Inferior parietal cortex (tissue), 1 donor: ENCODE data around the gene ZNF148.

Source experiments
- DNase-seq: peaks from one replicate; pipeline ENCODE4 v3.0.0-alpha.2; 2016; ENCODE audit errors: extremely low spot score

ZNF148 gene

GRCh38 chr3:125229707-125230106, 145.4 kb downstream of the ZNF148 start:
- DNase-seq: no peak

- DNase-seq: no peak
Observed at GRCh38 chr3:125229168-125229567, 146.0 kb downstream of the ZNF148 start.

GRCh38 chr3:125221831-125222230, 153.3 kb downstream of the ZNF148 start:
- no peak for DNase-seq

GRCh38 chr3:125220727-125221429, 154.2 kb downstream of the ZNF148 start:
- no peak for DNase-seq

- no peak for DNase-seq
Observed at GRCh38 chr3:125220183-125220582, 154.9 kb downstream of the ZNF148 start.

- no peak for DNase-seq
Observed at GRCh38 chr3:125219261-125219701, 155.8 kb downstream of the ZNF148 start.

- DNase-seq: no peak
Observed at GRCh38 chr3:125214738-125215137, 160.4 kb downstream of the ZNF148 start.

GRCh38 chr3:125213946-125214542, 161.1 kb downstream of the ZNF148 start:
- DNase-seq: no peak

- DNase-seq: no peak
Observed at GRCh38 chr3:125213364-125213755, 161.8 kb downstream of the ZNF148 start.

- no peak for DNase-seq
Observed at GRCh38 chr3:125212509-125213363, 162.4 kb downstream of the ZNF148 start, which contains the start of gene SLC12A8. Gene SLC12A8 (minus strand): TSS chr3:125212748. CDS start chr3:125211349, 1,399 bp downstream.

GRCh38 chr3:125212091-125212508, 163.0 kb downstream of the ZNF148 start:
- no peak for DNase-seq

GRCh38 chr3:125211523-125212090, 163.5 kb downstream of the ZNF148 start:
- DNase-seq: no peak

GRCh38 chr3:125207949-125208568, 167.1 kb downstream of the ZNF148 start:
- no peak for DNase-seq

GRCh38 chr3:125207507-125207906, 167.6 kb downstream of the ZNF148 start:
- no peak for DNase-seq

- DNase-seq: no peak
Observed at GRCh38 chr3:125206934-125207333, 168.2 kb downstream of the ZNF148 start.

GRCh38 chr3:125203731-125204130, 171.4 kb downstream of the ZNF148 start:
- no peak for DNase-seq

GRCh38 chr3:125202197-125202596, 172.9 kb downstream of the ZNF148 start:
- DNase-seq: no peak

- DNase-seq: no peak
Observed at GRCh38 chr3:125200731-125201139, 174.4 kb downstream of the ZNF148 start.

GRCh38 chr3:125194849-125195601, 180.1 kb downstream of the ZNF148 start:
- no peak for DNase-seq

- DNase-seq: no peak
Observed at GRCh38 chr3:125194061-125194848, 180.9 kb downstream of the ZNF148 start.
